Measurements from ENCODE around the gene PRMT9. TPM values are rescaled to one million over a fixed set of nuclear protein-coding genes. Genes with fewer than 3 reads are reported as not detected.

The PRMT9 gene
- total RNA-seq, 1 donor from 2014 or later = 7.8 TPM

GRCh38 chr4:147635348-147635747, 48.6 kb downstream of the PRMT9 start:
- TF ChIP-seq CTCF (IDR thresholded peaks at IDR 0.05) = no peak
- peaks cover 8% of the 10 kb centered on the region for H3K9me3 Mint-ChIP-seq (ENCODE audit: low read depth)

GRCh38 chr4:147633643-147634042, 50.3 kb downstream of the PRMT9 start:
- no peak for DNase-seq (ENCODE audit: low spot score)
- Mint-ChIP-seq H3K27ac (ENCODE audit: unreplicated experiment) (no peak overlapping the region), H3K36me3 (ENCODE audit: low read depth) (peaks cover 32% of the 10 kb centered on the region), H3K4me3 (ENCODE audit: unreplicated experiment) (no peak overlapping the region), H3K27me3 (ENCODE audit: low read depth) (no peaks in the 10 kb centered on the region), H3K4me1 (ENCODE audit: low read depth) (peaks cover 14% of the 10 kb centered on the region), H3K9me3 (ENCODE audit: low read depth) (peaks cover 8% of the 10 kb centered on the region)
- no peak for TF ChIP-seq CTCF (IDR thresholded peaks at IDR 0.05)

More at GRCh38 chr4:147635348-147635747, 48.6 kb downstream of the PRMT9 start:
- Mint-ChIP-seq H3K4me1 (ENCODE audit: low read depth) (peaks cover 23% of the 10 kb centered on the region), H3K4me3 (ENCODE audit: unreplicated experiment) (no peak overlapping the region), H3K27ac (ENCODE audit: unreplicated experiment) (no peak overlapping the region), H3K36me3 (ENCODE audit: low read depth) (peaks cover 32% of the 10 kb centered on the region), H3K27me3 (ENCODE audit: low read depth) (no peaks in the 10 kb centered on the region)
- no peak for DNase-seq (ENCODE audit: low spot score)

GRCh38 chr4:147633113-147633512, 50.9 kb downstream of the PRMT9 start:
- peaks cover 34% of the 10 kb centered on the region for H3K36me3 Mint-ChIP-seq (ENCODE audit: low read depth)
- H3K4me3 Mint-ChIP-seq (ENCODE audit: unreplicated experiment) = no peak overlapping the region
- no peaks in the 10 kb centered on the region for H3K27me3 Mint-ChIP-seq (ENCODE audit: low read depth)
- H3K27ac Mint-ChIP-seq (ENCODE audit: unreplicated experiment) = no peak overlapping the region
- TF ChIP-seq CTCF (IDR thresholded peaks at IDR 0.05) = no peak
- peaks cover 14% of the 10 kb centered on the region for H3K4me1 Mint-ChIP-seq (ENCODE audit: low read depth)
- DNase-seq (ENCODE audit: low spot score) = no peak
- peaks cover 8% of the 10 kb centered on the region for H3K9me3 Mint-ChIP-seq (ENCODE audit: low read depth)

- peaks cover 28% of the 10 kb centered on the region for H3K36me3 Mint-ChIP-seq (ENCODE audit: low read depth)
- H3K4me3 Mint-ChIP-seq (ENCODE audit: unreplicated experiment) = no peak overlapping the region
- no peak for TF ChIP-seq CTCF (IDR thresholded peaks at IDR 0.05)
- no peaks in the 10 kb centered on the region for H3K9me3 Mint-ChIP-seq (ENCODE audit: low read depth)
- H3K27me3 Mint-ChIP-seq (ENCODE audit: low read depth) = no peaks in the 10 kb centered on the region
- no peak for DNase-seq (ENCODE audit: low spot score)
- H3K27ac Mint-ChIP-seq (ENCODE audit: unreplicated experiment) = peak overlapping the region; percentile 45
- H3K4me1 Mint-ChIP-seq (ENCODE audit: low read depth) = peaks cover 14% of the 10 kb centered on the region
These were observed 53.9 kb downstream of the PRMT9 start for GRCh38 chr4:147629783-147630730.

- H3K4me1 Mint-ChIP-seq (ENCODE audit: low read depth) = peaks cover 14% of the 10 kb centered on the region
- H3K4me3 Mint-ChIP-seq (ENCODE audit: unreplicated experiment) = no peak overlapping the region
- no peak for TF ChIP-seq CTCF (IDR thresholded peaks at IDR 0.05)
- no peak overlapping the region for H3K27ac Mint-ChIP-seq (ENCODE audit: unreplicated experiment)
- H3K9me3 Mint-ChIP-seq (ENCODE audit: low read depth) = no peaks in the 10 kb centered on the region
- DNase-seq (ENCODE audit: low spot score) = no peak
- peaks cover 24% of the 10 kb centered on the region for H3K36me3 Mint-ChIP-seq (ENCODE audit: low read depth)
- no peaks in the 10 kb centered on the region for H3K27me3 Mint-ChIP-seq (ENCODE audit: low read depth)
These were observed 55.5 kb downstream of the PRMT9 start for GRCh38 chr4:147628415-147628814.
